SH-SY5Y (cell line): ENCODE data around the gene STEAP3.

Experiments
- GATA2 ChIP-seq: IDR thresholded peaks from 2 replicates; pipeline ENCODE4 v1.6.1; 2011; ENCODE audit warnings: mild to moderate bottlenecking, low read depth, low read length
- GATA3 ChIP-seq: IDR thresholded peaks from 2 replicates; pipeline ENCODE4 v1.6.1; 2011; ENCODE audit warnings: low read depth, mild to moderate bottlenecking, low read length, moderate library complexity

DNA sequence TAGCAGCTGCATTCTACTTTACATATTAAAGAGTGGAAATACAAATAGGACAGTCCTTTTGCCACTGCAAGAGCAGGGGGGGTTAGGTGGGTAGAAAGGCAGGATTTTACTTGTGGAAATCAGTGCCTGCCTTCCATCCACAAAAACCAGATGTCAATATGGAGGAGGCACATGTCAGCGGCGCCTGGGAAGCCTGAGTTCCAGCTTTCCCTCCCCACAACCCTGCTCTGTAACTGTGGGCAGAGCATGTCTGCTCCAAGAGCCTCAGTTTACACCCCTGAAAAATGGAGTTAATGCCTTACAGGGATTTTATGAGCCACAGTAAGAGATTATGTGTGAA lies 32.9 kb downstream of the STEAP3 start:
- TF ChIP-seq GATA3 (no peak), GATA2 (no peak)
